CD4-positive, alpha-beta T cell (primary cell): Measurements from ENCODE around the gene ADAM22. TPM values are rescaled to one million over a fixed set of nuclear protein-coding genes. Genes with fewer than 3 reads are reported as not detected.

Source experiments
- ATAC-seq: fragments of 200-7000 bp; cut with Tn5 transposase; one replicate; pipeline ENCODE4 v1.10.0; 2022; ENCODE audit warnings: mild to moderate bottlenecking; ENCODE audit not compliant: poor library complexity
- CTCF ChIA-PET: fragments of 350-600 bp; sonication (Branson Sonifier 250); formaldehyde crosslinking; loops from one replicate; lab custom pipeline; 2021; ENCODE audit warnings: antibody characterized with exemption, inconsistent platforms; lab: Charles Lee
- POLR2A ChIA-PET: fragments of 350-600 bp; sonication (Branson Sonifier 250); formaldehyde crosslinking; loops from one replicate; lab custom pipeline; 2021; ENCODE audit warnings: antibody characterized with exemption, inconsistent platforms; lab: Charles Lee
- DNase-seq, 14 experiments: peaks; one replicate each; pipeline ENCODE4 v3.0.0-alpha.2; 2013 to 2020; ENCODE audit warnings: mixed read lengths in 2 of 14
- H3K27ac ChIP-seq, 2 donors: one replicate each; pipeline versions ENCODE4 v1.5.1 to v1.7.0; 2013; ENCODE audit warnings: low read length in 2 of 2, low read depth in 1 of 2, mild to moderate bottlenecking in 1 of 2
- H3K27me3 ChIP-seq, 2 experiments: 1 replicate in 1 of 2; 2 replicates in 1 of 2; pipeline versions ENCODE4 v1.6.1 to v1.7.0; 2013; ENCODE audit warnings: low read length in 2 of 2, control low read depth in 1 of 2, mild to moderate bottlenecking in 1 of 2, moderate library complexity in 1 of 2; ENCODE audit not compliant: insufficient read depth in 2 of 2, control insufficient read depth in 1 of 2
- H3K36me3 ChIP-seq: one replicate; pipeline ENCODE4 v1.6.1; 2013; ENCODE audit warnings: low read length, control low read depth; ENCODE audit not compliant: insufficient read depth
- H3K4me1 ChIP-seq: one replicate; pipeline ENCODE4 v1.6.1; 2013; ENCODE audit warnings: low read length, control low read depth; ENCODE audit not compliant: insufficient read depth
- H3K4me3 ChIP-seq: one replicate; pipeline ENCODE4 v1.5.1; 2013; ENCODE audit warnings: mild to moderate bottlenecking, low read length, moderate library complexity
- H3K9me3 ChIP-seq, 2 experiments: 1 replicate in 1 of 2; 2 replicates in 1 of 2; pipeline versions ENCODE4 v1.6.1 to v1.7.0; 2013; ENCODE audit warnings: low read length in 2 of 2, mild to moderate bottlenecking in 2 of 2, control low read depth in 1 of 2, moderate library complexity in 1 of 2; ENCODE audit not compliant: control insufficient read depth in 1 of 2, insufficient read depth in 1 of 2
- H3K27ac Mint-ChIP-seq: one replicate; pipeline ENCODE4 v1.8.0; 2020; ENCODE audit warnings: mixed read lengths
- H3K27me3 Mint-ChIP-seq: one replicate; pipeline ENCODE4 v1.8.0; 2021; ENCODE audit warnings: mixed read lengths
- H3K36me3 Mint-ChIP-seq: one replicate; pipeline ENCODE4 v1.8.0; 2021; ENCODE audit warnings: low read depth, mixed read lengths
- H3K4me1 Mint-ChIP-seq: one replicate; pipeline ENCODE4 v1.8.0; 2021; ENCODE audit warnings: low read depth, mixed read lengths
- H3K4me3 Mint-ChIP-seq: one replicate; pipeline ENCODE4 v1.8.0; 2020; ENCODE audit warnings: mild to moderate bottlenecking, mixed read lengths
- H3K9me3 Mint-ChIP-seq: one replicate; pipeline ENCODE4 v1.8.0; 2020; ENCODE audit warnings: mixed read lengths
- CTCF ChIP-seq: fragments of 200-600 bp; IDR thresholded peaks from one replicate; pipeline ENCODE4 v1.8.0; 2022; ENCODE audit warnings: antibody characterized with exemption, mild to moderate bottlenecking
- intact Hi-C, 2 experiments: fragments of 100-400 bp; cut with DNase I in 1 of 2; cut with micrococcal nuclease in 1 of 2; formaldehyde crosslinking; loops; one replicate each; pipeline versions ENCODE4 v1.15.1 to v1.9.0; 2023 to 2025; cut with DNase I, micrococcal nuclease
- total RNA-seq, 174 experiments: library from RNA in 2 of 174; stranded (reverse) in 2 of 174; gene quantifications; one replicate each; pipeline ENCODE4 v1.2.3 and lab custom pipeline; 2021 to 2026

Gene ADAM22
- total RNA-seq, 2 experiments from 2014 or later: 0.60 to 0.64 TPM

- Histone ChIP-seq H3K4me1 (no peaks in the 10 kb centered on the region), H3K4me3 (no peak overlapping the region), H3K9me3 (no peaks in the 10 kb centered on the region), H3K36me3 (no peaks in the 10 kb centered on the region), H3K27me3 (no peaks in the 10 kb centered on the region), H3K27ac (no peak overlapping the region)
- no peaks in the 10 kb centered on the region for H3K9me3 Mint-ChIP-seq
- ChIA-PET POLR2A (no interaction called here), CTCF (no interaction called here)
- ATAC-seq: no peak
- no peak for DNase-seq
- no peaks in the 10 kb centered on the region for H3K36me3 Mint-ChIP-seq
- H3K27me3 Mint-ChIP-seq: no peaks in the 10 kb centered on the region
- H3K4me3 Mint-ChIP-seq: no peak overlapping the region
- H3K4me1 Mint-ChIP-seq: no peaks in the 10 kb centered on the region
- no peak for TF ChIP-seq CTCF
- no peak overlapping the region for H3K27ac Mint-ChIP-seq
- intact Hi-C loops: no loop called here
These were observed 50.0 kb downstream of the ADAM22 start for GRCh38 chr7:87984088-87984487.

- no peak for ATAC-seq
- ChIA-PET POLR2A (no interaction called here), CTCF (no interaction called here)
- Mint-ChIP-seq H3K27me3 (no peaks in the 10 kb centered on the region), H3K27ac (no peak overlapping the region), H3K4me3 (no peak overlapping the region), H3K9me3 (no peaks in the 10 kb centered on the region), H3K36me3 (no peaks in the 10 kb centered on the region), H3K4me1 (no peaks in the 10 kb centered on the region)
- Histone ChIP-seq H3K27me3 (no peaks in the 10 kb centered on the region), H3K4me1 (no peaks in the 10 kb centered on the region), H3K4me3 (no peak overlapping the region), H3K36me3 (no peaks in the 10 kb centered on the region), H3K27ac (no peak overlapping the region), H3K9me3 (no peaks in the 10 kb centered on the region)
- intact Hi-C loops: no loop called here
- TF ChIP-seq CTCF: no peak
- DNase-seq: no peak
These were observed 59.2 kb downstream of the ADAM22 start for GRCh38 chr7:87993269-87993668.

- Mint-ChIP-seq H3K36me3 (no peaks in the 10 kb centered on the region), H3K9me3 (no peaks in the 10 kb centered on the region), H3K27me3 (no peaks in the 10 kb centered on the region), H3K27ac (no peak overlapping the region), H3K4me3 (no peak overlapping the region), H3K4me1 (no peaks in the 10 kb centered on the region)
- Histone ChIP-seq H3K27ac (no peak overlapping the region), H3K9me3 (no peaks in the 10 kb centered on the region), H3K27me3 (no peaks in the 10 kb centered on the region), H3K36me3 (no peaks in the 10 kb centered on the region), H3K4me3 (no peak overlapping the region), H3K4me1 (no peaks in the 10 kb centered on the region)
- no peak for ATAC-seq
- TF ChIP-seq CTCF: no peak
- POLR2A ChIA-PET: no interaction called here
- intact Hi-C loops: no loop called here
- no peak for DNase-seq
- CTCF ChIA-PET: no interaction called here
These were observed 65.2 kb downstream of the ADAM22 start for GRCh38 chr7:87999261-87999660.
